Bronchial epithelial cell (primary cell): Measurements from ENCODE around the gene BRPF1. TPM values are rescaled to one million over a fixed set of nuclear protein-coding genes. Genes with fewer than 3 reads are reported as not detected.

ENCODE experiments used
- DNase-seq: peaks from one replicate; pipeline ENCODE4 v3.0.0-alpha.2; 2010; ENCODE audit warnings: low read depth
- FAIRE-seq: peaks from 2 replicates; lab custom pipeline; 2011; peaks lifted over from hg19 to GRCh38; lab: Jason Lieb, UNC
- H3K27me3 ChIP-seq: 2 replicates; pipeline ENCODE4 v1.5.1; 2011; ENCODE audit warnings: low read length; ENCODE audit not compliant: control insufficient read depth, insufficient read depth
- H3K36me3 ChIP-seq: 2 replicates; pipeline ENCODE4 v1.5.1; 2011; ENCODE audit warnings: low read length; ENCODE audit not compliant: control insufficient read depth, insufficient read depth
- H3K4me3 ChIP-seq: 2 replicates; pipeline ENCODE4 v1.5.1; 2011; ENCODE audit warnings: mild to moderate bottlenecking, low read depth, low read length, control low read depth
- CTCF ChIP-seq: IDR thresholded peaks from 2 replicates; pipeline ENCODE4 v1.5.1; 2011; ENCODE audit warnings: mild to moderate bottlenecking, moderate library complexity, low read length, control low read depth, inconsistent platforms; ENCODE audit not compliant: insufficient read depth, severe bottlenecking
- total RNA-seq: library from RNA; depleted of rRNA; stranded (reverse); fragments of >200 nt; gene quantifications from 2 replicates; pipeline ENCODE4 v1.2.1, GENCODE V29; 2014

BRPF1 gene
- total RNA-seq, 1 donor from 2014 or later: 14.0 TPM

- DNase-seq (peak; percentile 33), FAIRE-seq (no peak)
- Histone ChIP-seq H3K36me3 (peaks cover 9% of the 10 kb centered on the region), H3K4me3 (no peak overlapping the region), H3K27me3 (no peaks in the 10 kb centered on the region)
- TF ChIP-seq CTCF: no peak
Measured at GRCh38 chr3:9761919-9762318, 30.4 kb downstream of the BRPF1 start.

- FAIRE-seq (no peak), DNase-seq (no peak)
- H3K36me3 ChIP-seq: peaks cover 6% of the 10 kb centered on the region
- no peaks in the 10 kb centered on the region for H3K27me3 ChIP-seq
- H3K4me3 ChIP-seq: no peak overlapping the region
- TF ChIP-seq CTCF: no peak
Measured at GRCh38 chr3:9762871-9763270, 31.3 kb downstream of the BRPF1 start.

GRCh38 chr3:9765865-9766264 is 34.3 kb downstream of the BRPF1 start:
- no peak for FAIRE-seq
- DNase-seq: no peak
- TF ChIP-seq CTCF: no peak

GRCh38 chr3:9767418-9767817 is 35.9 kb downstream of the BRPF1 start:
- no peaks in the 10 kb centered on the region for H3K27me3 ChIP-seq
- peaks cover 2% of the 10 kb centered on the region for H3K36me3 ChIP-seq
- no peak for DNase-seq
- no peak for FAIRE-seq
- no peak for TF ChIP-seq CTCF
- no peak overlapping the region for H3K4me3 ChIP-seq

More at GRCh38 chr3:9765865-9766264, 34.3 kb downstream of the BRPF1 start:
- H3K4me3 ChIP-seq: no peak overlapping the region
- peaks cover 2% of the 10 kb centered on the region for H3K36me3 ChIP-seq
- H3K27me3 ChIP-seq: no peaks in the 10 kb centered on the region

GRCh38 chr3:9768141-9768775 is 36.7 kb downstream of the BRPF1 start:
- Histone ChIP-seq H3K27me3 (no peaks in the 10 kb centered on the region), H3K4me3 (no peak overlapping the region), H3K36me3 (peaks cover 2% of the 10 kb centered on the region)
- no peak for TF ChIP-seq CTCF
- no peak for FAIRE-seq
- no peak for DNase-seq

GRCh38 chr3:9769012-9769411 is 37.5 kb downstream of the BRPF1 start:
- Histone ChIP-seq H3K36me3 (peaks cover 2% of the 10 kb centered on the region), H3K27me3 (no peaks in the 10 kb centered on the region), H3K4me3 (peak overlapping the region; percentile 59)
- DNase-seq: no peak
- peak; percentile 86 for FAIRE-seq
- no peak for TF ChIP-seq CTCF
